HG03432 (cell line): ENCODE results near the gene RASSF4.

Experiments
- ATAC-seq: cut with Tn5 transposase; IDR thresholded peaks from one replicate; pipeline ENCODE4 v1.9.1; 2021; ENCODE audit warnings: mild to moderate bottlenecking, moderate library complexity; ENCODE audit not compliant: unreplicated experiment

RASSF4 gene

GRCh38 chr10:44985175-44985681 is 25.6 kb downstream of the RASSF4 start:
- no peak for ATAC-seq

- no peak for ATAC-seq
These were observed 26.6 kb downstream of the RASSF4 start for GRCh38 chr10:44986179-44986578.

- ATAC-seq: no peak
These were observed 27.1 kb downstream of the RASSF4 start for GRCh38 chr10:44986670-44987069.

GRCh38 chr10:44988957-44989585 is 29.5 kb downstream of the RASSF4 start:
- ATAC-seq: no peak

GRCh38 chr10:44989597-44990301 is 30.1 kb downstream of the RASSF4 start:
- no peak for ATAC-seq

GRCh38 chr10:44990302-44990655 is 30.7 kb downstream of the RASSF4 start:
- no peak for ATAC-seq

GRCh38 chr10:44990965-44991364 is 31.4 kb downstream of the RASSF4 start:
- no peak for ATAC-seq

GRCh38 chr10:44991571-44991970 is 32.0 kb downstream of the RASSF4 start:
- no peak for ATAC-seq

- no peak for ATAC-seq
These were observed 32.6 kb downstream of the RASSF4 start for GRCh38 chr10:44992070-44992731.

GRCh38 chr10:44992732-44993225 is 33.2 kb downstream of the RASSF4 start:
- ATAC-seq: no peak

GRCh38 chr10:44993226-44993921 is 33.8 kb downstream of the RASSF4 start:
- ATAC-seq: no peak

GRCh38 chr10:44993922-44994751 is 34.5 kb downstream of the RASSF4 start:
- ATAC-seq: no peak

GRCh38 chr10:44994752-44995530 is 35.3 kb downstream of the RASSF4 start:
- ATAC-seq: no peak

GRCh38 chr10:44995581-44995913 is 35.9 kb downstream of the RASSF4 start:
- ATAC-seq: no peak

- ATAC-seq: no peak
These were observed 36.5 kb downstream of the RASSF4 start for GRCh38 chr10:44995914-44996669.

- no peak for ATAC-seq
These were observed 37.6 kb downstream of the RASSF4 start for GRCh38 chr10:44997105-44997748.

GRCh38 chr10:44998146-44998631 is 38.6 kb downstream of the RASSF4 start:
- no peak for ATAC-seq

GRCh38 chr10:45000138-45000751 is 40.6 kb downstream of the RASSF4 start:
- ATAC-seq: no peak
